Measurements from ENCODE around the gene ADAMTSL1.

The ADAMTSL1 gene

GRCh38 chr9:18888290-18888689 lies 414.3 kb downstream of the ADAMTSL1 start:
- DNase-seq = no peak

- DNase-seq = no peak
These were observed 415.6 kb downstream of the ADAMTSL1 start for GRCh38 chr9:18889550-18889949.

GRCh38 chr9:18890372-18890771 lies 416.4 kb downstream of the ADAMTSL1 start:
- no peak for DNase-seq

- DNase-seq = no peak
These were observed 418.2 kb downstream of the ADAMTSL1 start for GRCh38 chr9:18891946-18892670.

- no peak for DNase-seq
These were observed 419.1 kb downstream of the ADAMTSL1 start for GRCh38 chr9:18893046-18893445.

- DNase-seq = no peak
These were observed 419.5 kb downstream of the ADAMTSL1 start for GRCh38 chr9:18893491-18893890.

- no peak for DNase-seq
These were observed 422.1 kb downstream of the ADAMTSL1 start for GRCh38 chr9:18896004-18896403.

- DNase-seq = no peak
These were observed 422.7 kb downstream of the ADAMTSL1 start for GRCh38 chr9:18896531-18897179.

- no peak for DNase-seq
These were observed 429.5 kb downstream of the ADAMTSL1 start for GRCh38 chr9:18903450-18903849.

- no peak for DNase-seq
These were observed 431.3 kb downstream of the ADAMTSL1 start for GRCh38 chr9:18905028-18905882.

GRCh38 chr9:18905883-18906629 lies 432.1 kb downstream of the ADAMTSL1 start:
- DNase-seq = no peak

- no peak for DNase-seq
These were observed 432.9 kb downstream of the ADAMTSL1 start for GRCh38 chr9:18906656-18907395.

GRCh38 chr9:18907927-18908625 lies 434.1 kb downstream of the ADAMTSL1 start:
- DNase-seq = no peak

- DNase-seq = no peak
These were observed 435.4 kb downstream of the ADAMTSL1 start for GRCh38 chr9:18909140-18910018.

GRCh38 chr9:18910435-18910834 lies 436.5 kb downstream of the ADAMTSL1 start:
- no peak for DNase-seq

GRCh38 chr9:18910916-18911315 lies 437.0 kb downstream of the ADAMTSL1 start:
- no peak for DNase-seq

- no peak for DNase-seq
These were observed 437.9 kb downstream of the ADAMTSL1 start for GRCh38 chr9:18911714-18912342.

GRCh38 chr9:18920141-18921084 lies 446.5 kb downstream of the ADAMTSL1 start:
- DNase-seq = no peak
